Measurements from ENCODE around the gene SLC25A10. TPM values are rescaled to one million over a fixed set of nuclear protein-coding genes. Genes with fewer than 3 reads are reported as not detected.
"Not testable (repeated sequence)": the region's sequence is repeated elsewhere in the genome, so short reads cannot be mapped to it uniquely, and the experiment has no call there.

SLC25A10 gene
- 45.5 and 50.6 TPM in 2 replicates for total RNA-seq (2014; rRNA removed; shearing (Covaris generic))
- polyA plus RNA-seq (2015; cell fraction: cytosol; rRNA removed), result 79.6 and 94.6 TPM in 2 replicates
- 53.7 and 134 TPM in 2 replicates for polyA plus RNA-seq (2015; cell fraction: nucleus; rRNA removed)

- DNase-seq (ENCODE audit: low read depth, low spot score), result peak; percentile 84
- in situ Hi-C loops (cut with HindIII; ENCODE audit: low pct_unique_long_range_greater_than_20kb, low sequenced_read_pairs), result no loop called here
Observed at GRCh38 chr17:81711814-81712467, at the start of gene SLC25A10. Gene SLC25A10, plus strand, starts transcription at chr17:81712284. Its CDS starts 143 bp downstream, at chr17:81712427.

- DNase-seq (ENCODE audit: low read depth, low spot score), result no peak
- in situ Hi-C loops (cut with HindIII; ENCODE audit: low pct_unique_long_range_greater_than_20kb, low sequenced_read_pairs), result no loop called here
Observed at GRCh38 chr17:81664051-81664470, 48.0 kb upstream of the SLC25A10 start.

GRCh38 chr17:81665205-81666091 lies 46.6 kb upstream of the SLC25A10 start:
- peak; percentile 67 for DNase-seq (ENCODE audit: low read depth, low spot score)
- in situ Hi-C loops (cut with HindIII; ENCODE audit: low pct_unique_long_range_greater_than_20kb, low sequenced_read_pairs), result no loop called here

- in situ Hi-C loops (cut with HindIII; ENCODE audit: low pct_unique_long_range_greater_than_20kb, low sequenced_read_pairs), result no loop called here
- no peak for DNase-seq (ENCODE audit: low read depth, low spot score)
Observed at GRCh38 chr17:81666092-81666341, 46.1 kb upstream of the SLC25A10 start.

GRCh38 chr17:81666342-81667191 lies 45.5 kb upstream of the SLC25A10 start, which contains the start of the genes CCDC137 and OXLD1:
Gene CCDC137, plus strand, starts transcription at chr17:81666737. Its CDS starts 30 bp downstream, at chr17:81666767.
Gene OXLD1, minus strand, starts transcription at chr17:81666605. Its CDS starts 28 bp downstream, at chr17:81666577.
- DNase-seq (ENCODE audit: low read depth, low spot score), result peak; percentile 99
- in situ Hi-C loops (cut with HindIII; ENCODE audit: low pct_unique_long_range_greater_than_20kb, low sequenced_read_pairs), result no loop called here

- in situ Hi-C loops (cut with HindIII; ENCODE audit: low pct_unique_long_range_greater_than_20kb, low sequenced_read_pairs), result no loop called here
- DNase-seq (ENCODE audit: low read depth, low spot score), result peak; percentile 77
Observed at GRCh38 chr17:81667754-81668153, 44.3 kb upstream of the SLC25A10 start.

GRCh38 chr17:81672504-81672903 lies 39.6 kb upstream of the SLC25A10 start:
- DNase-seq (ENCODE audit: low read depth, low spot score), result no peak
- in situ Hi-C loops (cut with HindIII; ENCODE audit: low pct_unique_long_range_greater_than_20kb, low sequenced_read_pairs), result no loop called here

- no peak for DNase-seq (ENCODE audit: low read depth, low spot score)
- in situ Hi-C loops (cut with HindIII; ENCODE audit: low pct_unique_long_range_greater_than_20kb, low sequenced_read_pairs), result no loop called here
Observed at GRCh38 chr17:81672954-81673353, 39.1 kb upstream of the SLC25A10 start.

GRCh38 chr17:81673561-81674258 lies 38.4 kb upstream of the SLC25A10 start:
- no peak for DNase-seq (ENCODE audit: low read depth, low spot score)
- in situ Hi-C loops (cut with HindIII; ENCODE audit: low pct_unique_long_range_greater_than_20kb, low sequenced_read_pairs), result no loop called here

- DNase-seq (ENCODE audit: low read depth, low spot score), result peak; percentile 71
- in situ Hi-C loops (cut with HindIII; ENCODE audit: low pct_unique_long_range_greater_than_20kb, low sequenced_read_pairs), result not testable (repeated sequence)
Observed at GRCh38 chr17:81675515-81676221, 36.4 kb upstream of the SLC25A10 start.

GRCh38 chr17:81676906-81677305 lies 35.2 kb upstream of the SLC25A10 start:
- in situ Hi-C loops (cut with HindIII; ENCODE audit: low pct_unique_long_range_greater_than_20kb, low sequenced_read_pairs), result no loop called here
- DNase-seq (ENCODE audit: low read depth, low spot score), result no peak

GRCh38 chr17:81680150-81680549 lies 31.9 kb upstream of the SLC25A10 start:
- DNase-seq (ENCODE audit: low read depth, low spot score), result no peak
- in situ Hi-C loops (cut with HindIII; ENCODE audit: low pct_unique_long_range_greater_than_20kb, low sequenced_read_pairs), result no loop called here

GRCh38 chr17:81681672-81682071 lies 30.4 kb upstream of the SLC25A10 start:
- in situ Hi-C loops (cut with HindIII; ENCODE audit: low pct_unique_long_range_greater_than_20kb, low sequenced_read_pairs), result no loop called here
- no peak for DNase-seq (ENCODE audit: low read depth, low spot score)

GRCh38 chr17:81682565-81683207 lies 29.4 kb upstream of the SLC25A10 start:
- DNase-seq (ENCODE audit: low read depth, low spot score), result no peak
- in situ Hi-C loops (cut with HindIII; ENCODE audit: low pct_unique_long_range_greater_than_20kb, low sequenced_read_pairs), result no loop called here

GRCh38 chr17:81683208-81683583 lies 28.9 kb upstream of the SLC25A10 start:
- in situ Hi-C loops (cut with HindIII; ENCODE audit: low pct_unique_long_range_greater_than_20kb, low sequenced_read_pairs), result no loop called here
- DNase-seq (ENCODE audit: low read depth, low spot score), result no peak

All from SK-MEL-5 (cell line).